NCI-H345 treated with DMSO at 0.1 percent for 48 hours (cell line): ENCODE measurements around the gene MSANTD7.
"Not testable (repeated sequence)": the region's sequence is repeated elsewhere in the genome, so short reads cannot be mapped to it uniquely, and the experiment has no call there.

Experiments used
- DNase-seq: peaks from one replicate; lab custom pipeline; 2025; ENCODE audit not compliant: unreplicated experiment; lab: John Stamatoyannopoulos, UW

MSANTD7 gene

DNA sequence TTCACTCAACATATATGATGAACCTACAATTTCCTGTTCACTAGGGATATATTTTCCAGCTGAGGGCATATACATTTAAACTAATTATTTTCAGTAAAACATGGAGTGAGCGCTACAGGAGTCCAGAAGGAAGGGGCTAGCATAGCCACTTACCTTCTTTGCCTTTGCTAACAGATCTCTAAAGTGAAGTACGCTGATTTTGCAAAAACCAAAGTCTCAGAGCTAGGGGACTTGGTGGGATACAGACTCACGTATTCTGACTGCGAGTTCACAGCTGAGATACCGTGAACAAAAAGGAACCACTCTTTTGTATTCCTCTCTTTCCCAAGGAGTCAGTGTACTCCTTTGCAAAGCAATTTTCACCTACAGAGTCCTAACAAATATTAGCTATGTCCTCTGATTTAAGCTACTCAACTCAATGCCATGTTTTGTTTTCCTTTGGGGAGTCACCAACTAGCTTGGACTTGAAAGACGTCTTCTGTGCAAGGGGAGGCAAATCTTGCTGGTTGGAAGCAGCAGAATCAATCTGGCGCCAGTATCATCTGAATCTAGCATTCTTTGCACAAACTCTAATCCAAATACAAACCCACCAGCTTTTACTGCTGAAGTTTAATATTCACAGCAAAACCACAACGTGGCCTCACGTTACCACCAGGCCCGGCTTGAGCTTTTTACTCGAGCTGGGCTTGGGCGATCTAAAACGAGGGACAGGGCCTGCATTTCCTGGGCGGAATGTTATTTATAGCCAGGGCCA lies 926 bp upstream of the MSANTD7 start:
- no peak for DNase-seq

DNA sequence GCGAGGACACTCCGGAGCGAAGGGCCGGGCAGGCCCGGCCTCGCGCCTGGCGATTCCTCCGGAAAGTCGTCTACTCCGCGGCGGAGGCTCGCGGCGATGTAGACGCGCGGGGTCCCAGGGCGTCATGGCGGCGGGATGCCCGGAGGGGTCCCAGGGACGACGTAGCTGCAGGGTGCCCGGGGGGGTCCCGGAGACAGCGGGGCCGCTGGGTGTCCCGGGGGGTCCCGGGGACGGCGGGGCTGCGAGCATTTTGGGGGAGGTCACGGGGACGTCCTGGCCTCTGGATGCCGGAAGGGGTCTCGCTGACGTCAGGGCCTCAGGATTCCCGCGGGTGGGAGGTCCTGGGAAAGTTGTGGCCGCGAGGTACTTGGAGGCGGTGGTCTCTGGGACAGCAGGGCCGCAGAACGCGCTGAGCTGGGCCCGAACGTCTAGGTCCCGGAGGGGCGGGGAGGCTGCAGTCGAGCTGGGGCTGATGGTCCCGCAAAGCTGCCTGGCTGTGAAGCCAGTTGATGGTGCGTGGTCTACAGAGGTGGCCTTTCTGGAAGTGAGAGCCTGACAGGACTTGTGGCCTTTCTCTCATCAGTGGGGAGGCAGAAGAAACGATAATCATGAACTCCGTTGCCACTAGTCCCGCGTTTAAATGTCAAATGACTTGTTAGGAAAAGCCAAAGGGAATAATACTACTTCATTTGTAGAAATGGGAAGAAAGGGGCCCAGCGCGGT lies 637 bp downstream of the MSANTD7 start:
- no peak for DNase-seq

DNA sequence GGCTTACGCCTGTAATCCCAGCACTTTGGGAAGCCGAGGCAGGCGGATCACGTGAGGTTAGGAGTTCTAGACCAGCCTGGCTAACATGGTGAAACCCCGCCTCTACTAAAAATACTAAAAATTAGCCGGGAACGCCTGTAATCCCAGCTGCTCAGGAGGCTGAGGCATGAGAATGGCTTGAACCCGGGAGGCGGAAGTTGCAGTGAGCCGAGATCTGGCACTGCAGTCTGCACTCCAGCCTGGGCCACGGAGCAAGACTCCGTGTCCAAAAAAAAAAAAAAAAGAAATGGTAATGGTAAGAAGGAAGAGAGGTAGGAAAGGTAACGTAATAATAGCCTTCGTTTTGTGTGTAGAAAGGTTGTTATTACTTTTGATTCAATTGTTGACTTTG lies 1.2 kb downstream of the MSANTD7 start:
- DNase-seq, result no peak

DNA sequence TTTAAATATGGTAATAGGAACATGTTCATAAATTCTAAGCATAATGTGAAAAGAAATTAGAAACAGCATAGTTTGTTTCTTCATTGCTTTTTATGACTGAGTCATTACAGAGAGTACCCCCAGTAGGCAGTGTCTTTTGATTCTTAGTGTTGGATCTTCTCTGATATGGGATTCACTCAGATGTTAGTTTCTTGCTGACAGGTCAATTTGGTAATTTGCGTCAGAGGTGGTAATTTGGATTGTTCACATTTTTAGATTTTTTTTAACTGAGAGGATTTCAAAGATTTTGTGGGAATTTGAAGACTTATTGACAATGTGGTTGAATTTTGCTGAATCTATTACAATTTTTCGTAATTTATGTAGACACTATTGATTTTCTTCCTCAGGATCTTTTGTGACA lies 2.1 kb downstream of the MSANTD7 start:
- no peak for DNase-seq

DNA sequence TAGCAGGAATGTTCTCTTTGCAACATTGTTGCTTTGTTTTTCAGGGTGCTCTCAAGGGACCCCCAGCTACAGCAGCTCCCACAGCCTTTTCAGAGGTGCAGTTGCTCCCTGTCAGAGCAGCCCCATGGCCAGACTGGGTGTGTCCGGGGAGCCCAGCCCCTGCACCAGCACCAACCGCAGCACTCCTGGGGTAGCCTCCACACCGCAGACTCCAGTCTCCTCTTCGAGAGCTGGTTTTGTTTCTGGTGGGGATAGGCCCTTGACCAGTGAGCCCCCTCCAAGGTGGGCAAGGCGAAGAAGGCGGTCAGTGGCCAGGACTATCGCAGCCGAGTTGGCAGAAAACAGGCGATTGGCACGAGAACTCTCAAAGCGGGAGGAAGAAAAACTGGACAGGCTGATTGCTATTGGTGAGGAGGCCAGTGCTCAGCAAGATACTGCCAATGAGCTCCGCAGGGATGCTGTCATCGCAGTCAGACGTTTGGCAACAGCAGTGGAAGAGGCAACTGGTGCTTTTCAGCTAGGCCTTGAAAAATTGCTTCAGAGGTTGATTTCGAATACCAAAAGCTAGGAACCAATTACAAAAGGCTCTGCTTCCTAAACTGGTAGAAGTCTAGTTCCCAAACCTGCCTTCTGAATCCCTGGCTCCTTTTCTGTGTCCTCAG lies 5.4 kb downstream of the MSANTD7 start:
- no peak for DNase-seq

DNA sequence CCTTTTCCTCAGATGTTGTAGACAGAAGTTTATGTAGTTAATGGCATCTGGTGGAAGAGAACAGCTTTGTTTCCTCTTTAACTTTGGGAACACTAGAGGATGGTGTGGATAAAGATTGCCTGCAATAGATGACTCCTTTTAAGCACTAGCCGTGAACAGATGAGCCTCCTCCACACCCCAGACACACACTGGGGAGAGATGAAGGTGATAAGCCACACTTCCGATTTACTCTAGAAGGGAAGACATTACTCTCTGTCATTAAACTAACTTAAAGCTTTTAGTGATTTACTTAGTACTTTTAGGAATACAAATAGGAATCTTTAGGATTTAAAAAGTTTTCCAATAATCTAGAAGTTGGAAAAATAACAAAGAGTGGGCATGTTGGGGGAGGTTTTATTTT lies 6.8 kb downstream of the MSANTD7 start:
- DNase-seq, result no peak

DNA sequence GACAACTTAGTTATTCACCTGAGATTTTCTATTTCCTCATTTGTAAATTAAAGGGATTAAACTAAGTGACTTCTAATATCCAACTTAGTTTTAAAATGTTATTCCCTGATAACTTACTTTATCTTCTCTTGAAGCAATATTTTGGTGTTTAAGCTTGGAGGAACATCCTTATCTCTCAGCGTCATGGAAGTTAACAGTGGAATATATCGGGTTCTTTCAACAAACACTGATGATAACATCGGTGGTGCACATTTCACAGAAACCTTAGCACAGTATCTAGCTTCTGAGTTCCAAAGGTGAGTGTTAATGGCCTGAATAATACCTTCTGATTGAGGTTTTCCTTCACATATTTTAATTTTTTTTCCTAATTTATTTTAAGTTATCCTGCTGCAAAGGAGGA lies 14.1 kb downstream of the MSANTD7 start:
- DNase-seq, result no peak

DNA sequence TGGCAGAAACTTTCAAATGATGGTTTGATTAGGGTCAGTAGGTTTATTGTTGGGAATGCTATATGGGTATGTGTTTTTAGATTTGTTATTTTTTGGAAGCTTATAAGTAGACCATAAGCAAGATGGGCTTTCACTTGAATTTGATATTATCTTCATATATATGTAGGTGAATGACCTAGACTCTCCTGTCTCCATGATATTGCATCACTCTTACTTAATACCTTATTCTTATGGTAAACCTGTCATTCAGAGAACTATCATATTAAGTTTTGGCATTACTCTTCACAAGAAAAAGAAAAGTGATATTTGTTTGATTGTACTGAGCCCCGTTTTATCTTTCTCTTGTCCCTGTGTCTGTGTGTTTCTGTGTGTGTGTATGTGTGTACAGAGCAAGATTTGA lies 17.3 kb downstream of the MSANTD7 start:
- DNase-seq, result no peak

DNA sequence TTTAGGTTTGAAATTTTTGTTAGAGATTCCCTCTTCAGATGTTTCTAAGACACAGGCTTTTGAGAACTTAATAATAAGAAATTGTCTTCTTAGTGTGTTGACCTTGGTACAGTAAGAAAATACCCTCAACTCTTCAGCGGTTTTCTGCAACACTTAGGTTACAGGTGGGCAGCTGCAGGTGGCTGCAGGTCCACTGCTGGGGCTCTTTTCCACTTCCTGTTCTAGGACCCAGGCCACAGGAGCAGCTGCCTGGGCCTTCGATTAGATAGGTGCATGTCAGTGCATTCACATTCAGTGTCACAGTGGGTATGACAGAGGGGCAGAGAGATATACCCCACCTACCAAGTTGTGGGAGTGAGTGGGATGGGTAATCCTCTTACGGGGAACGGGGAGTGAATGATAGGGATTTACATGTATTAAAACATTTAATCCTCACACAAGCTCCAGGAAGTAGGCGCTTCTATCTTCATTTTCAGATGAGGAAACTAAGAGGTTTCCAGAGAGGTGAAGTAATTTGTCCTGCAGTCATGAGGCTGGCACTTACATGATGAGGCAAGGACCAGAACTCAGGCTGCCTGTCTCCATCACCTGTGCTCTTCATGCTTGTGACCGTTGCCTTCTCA lies 20.3 kb downstream of the MSANTD7 start:
- no peak for DNase-seq

DNA sequence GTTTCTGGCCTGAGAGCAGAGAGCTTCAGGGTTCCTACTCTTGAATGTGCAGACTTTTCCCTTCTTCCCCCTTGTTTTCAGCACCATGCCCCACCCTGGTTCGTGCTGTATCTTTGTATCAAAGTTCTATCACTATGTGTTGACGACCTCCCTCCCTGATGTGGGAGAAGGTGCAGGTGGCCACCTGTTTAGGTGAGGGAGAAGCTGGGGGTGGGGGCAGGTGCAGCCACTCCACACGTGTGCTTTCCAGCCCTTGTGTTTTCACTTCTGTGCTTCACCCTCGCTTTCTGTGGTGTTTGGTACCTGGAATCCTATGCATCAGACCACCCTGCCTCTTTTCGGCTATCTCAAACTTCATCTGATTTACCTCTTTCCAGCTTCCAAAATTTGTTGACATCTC lies 20.9 kb downstream of the MSANTD7 start:
- DNase-seq, result no peak

DNA sequence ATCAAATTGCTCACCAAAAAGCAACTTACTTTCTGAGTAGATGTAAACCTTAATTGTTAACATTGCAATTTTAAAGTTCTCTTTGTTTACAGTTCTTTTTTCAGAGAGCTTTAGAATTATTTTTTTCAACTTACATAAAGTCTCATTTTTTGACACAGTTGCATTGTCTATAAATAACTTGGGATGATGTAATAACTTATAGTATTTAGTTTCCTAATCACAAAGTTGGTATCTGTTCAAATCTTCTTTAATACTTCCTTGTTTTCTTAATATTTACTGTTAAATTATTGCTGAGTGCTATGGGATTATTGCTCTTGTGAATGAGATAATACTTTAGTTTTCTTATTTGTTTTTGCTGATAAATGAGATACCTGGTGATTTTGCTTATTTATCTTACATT lies 21.7 kb downstream of the MSANTD7 start:
- no peak for DNase-seq

DNA sequence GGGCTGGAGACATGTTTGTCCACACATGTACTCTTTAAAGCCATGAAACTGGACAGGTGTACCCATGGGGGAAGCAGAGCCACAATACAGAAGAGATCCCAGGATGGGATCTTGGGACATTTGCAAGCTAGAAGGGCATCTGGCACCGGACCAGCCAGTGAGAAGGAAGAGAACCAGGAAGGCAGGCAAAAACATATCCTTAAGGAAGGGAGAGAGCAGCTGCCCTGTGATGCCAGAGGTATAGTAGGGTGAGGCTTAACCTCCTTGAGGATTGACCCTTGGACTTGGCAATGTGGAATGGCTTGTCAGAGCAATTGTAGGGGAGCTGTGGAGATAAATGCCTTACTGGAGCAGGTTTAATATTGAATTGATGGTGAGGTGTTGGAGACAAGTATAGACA lies 22.7 kb downstream of the MSANTD7 start:
- DNase-seq, result no peak

DNA sequence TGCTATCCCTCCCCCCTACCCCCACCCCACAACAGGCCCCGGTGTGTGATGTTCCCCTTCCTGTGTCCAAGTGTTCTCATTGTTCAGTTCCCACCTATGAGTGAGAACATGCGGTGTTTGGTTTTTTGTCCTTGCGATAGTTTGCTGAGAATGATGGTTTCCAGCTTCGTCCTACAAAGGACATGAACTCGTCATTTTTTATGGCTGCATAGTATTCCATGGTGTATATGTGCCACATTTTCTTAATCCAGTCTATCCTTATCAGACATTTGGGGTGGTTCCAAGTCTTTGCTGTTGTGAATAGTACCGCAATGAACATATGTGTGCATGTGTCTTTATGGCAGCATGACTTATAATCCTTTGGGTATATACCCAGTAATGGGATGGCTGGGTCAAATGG lies 26.4 kb downstream of the MSANTD7 start:
- not testable (repeated sequence) for DNase-seq

DNA sequence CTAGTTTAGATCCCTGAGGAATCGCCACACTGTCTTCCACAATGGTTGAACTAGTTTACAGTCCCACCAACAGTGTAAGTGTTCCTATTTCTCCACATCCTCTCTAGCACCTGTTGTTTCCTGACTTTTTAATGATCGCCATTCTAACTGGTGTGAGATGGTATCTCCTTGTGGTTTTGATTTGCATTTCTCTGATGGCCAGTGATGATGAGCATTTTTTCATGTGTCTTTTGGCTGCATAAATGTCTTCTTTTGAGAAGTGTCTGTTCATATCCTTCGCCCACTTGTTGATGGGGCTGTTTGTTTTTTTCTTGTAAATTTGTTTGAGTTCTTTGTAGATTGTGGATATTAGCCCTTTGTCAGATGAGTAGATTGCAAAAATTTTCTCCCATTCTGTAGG lies 26.8 kb downstream of the MSANTD7 start:
- DNase-seq, result not testable (repeated sequence)

DNA sequence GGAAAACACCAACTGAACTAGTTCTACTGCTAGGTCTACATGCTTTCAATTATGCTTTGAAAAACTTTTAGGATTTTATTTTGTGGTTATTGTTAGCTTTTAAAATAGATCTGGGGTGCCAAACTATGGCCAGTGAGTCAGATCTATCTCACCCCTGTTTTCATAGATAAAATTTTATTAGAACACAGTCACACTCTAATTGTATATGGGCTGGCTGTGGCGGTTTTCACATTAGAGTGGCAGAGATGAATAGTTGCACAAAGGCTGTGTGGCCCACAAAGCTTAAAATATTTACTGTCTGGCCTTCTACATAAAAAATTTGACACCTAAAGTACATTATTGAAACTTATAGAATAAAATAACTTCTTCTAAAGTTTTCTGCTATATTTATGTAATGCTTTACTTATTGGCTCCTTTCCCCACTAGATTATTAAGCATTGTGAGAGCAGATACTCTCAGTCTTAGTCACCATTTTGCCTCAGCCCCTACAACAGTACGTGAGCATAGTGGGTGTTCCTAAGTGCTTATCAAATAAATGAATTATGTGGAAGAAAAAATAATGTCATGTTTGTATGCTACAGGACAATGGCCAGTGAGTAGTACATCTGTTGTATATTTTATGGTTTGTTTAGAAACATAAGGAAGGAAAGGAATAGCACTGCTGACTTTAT lies 35.1 kb downstream of the MSANTD7 start:
- no peak for DNase-seq

DNA sequence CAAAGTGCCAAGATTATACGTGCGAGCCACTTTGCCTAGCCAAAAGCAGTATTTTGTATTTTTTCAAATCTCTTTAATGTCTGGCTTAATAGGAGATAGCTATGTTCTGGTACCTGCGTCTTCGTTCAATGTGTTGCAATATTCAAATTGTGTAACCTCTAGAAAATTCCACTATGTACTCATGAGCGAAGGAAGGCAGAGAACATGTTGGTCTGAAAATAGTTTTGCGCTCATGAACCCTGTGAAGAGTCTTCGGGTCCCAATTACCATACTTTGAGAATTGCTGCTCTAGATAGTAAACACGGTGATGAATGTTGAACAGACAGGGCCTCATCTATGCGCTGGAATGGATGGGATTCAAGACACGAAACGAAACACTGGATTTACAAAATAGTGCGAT lies 37.8 kb downstream of the MSANTD7 start:
- DNase-seq, result no peak

DNA sequence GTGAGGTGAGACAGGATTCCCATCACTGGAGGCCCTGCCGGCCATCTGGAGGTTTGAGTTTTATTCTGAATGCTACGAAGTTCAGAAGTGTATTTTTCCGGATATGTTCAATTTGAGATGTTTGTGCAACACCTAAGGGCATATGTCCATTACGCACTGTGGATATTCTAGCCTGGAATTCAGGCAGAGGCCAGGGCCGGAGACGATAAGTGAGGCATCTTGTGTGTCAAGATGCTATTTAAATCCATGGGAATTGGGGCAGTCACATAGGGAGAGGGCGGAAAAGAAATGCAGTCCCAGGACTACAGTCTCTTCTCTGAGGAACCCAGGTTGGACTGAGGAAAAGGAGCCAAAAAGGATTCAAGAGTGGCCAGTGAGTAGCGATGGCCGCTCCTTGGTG lies 38.7 kb downstream of the MSANTD7 start:
- DNase-seq, result no peak

DNA sequence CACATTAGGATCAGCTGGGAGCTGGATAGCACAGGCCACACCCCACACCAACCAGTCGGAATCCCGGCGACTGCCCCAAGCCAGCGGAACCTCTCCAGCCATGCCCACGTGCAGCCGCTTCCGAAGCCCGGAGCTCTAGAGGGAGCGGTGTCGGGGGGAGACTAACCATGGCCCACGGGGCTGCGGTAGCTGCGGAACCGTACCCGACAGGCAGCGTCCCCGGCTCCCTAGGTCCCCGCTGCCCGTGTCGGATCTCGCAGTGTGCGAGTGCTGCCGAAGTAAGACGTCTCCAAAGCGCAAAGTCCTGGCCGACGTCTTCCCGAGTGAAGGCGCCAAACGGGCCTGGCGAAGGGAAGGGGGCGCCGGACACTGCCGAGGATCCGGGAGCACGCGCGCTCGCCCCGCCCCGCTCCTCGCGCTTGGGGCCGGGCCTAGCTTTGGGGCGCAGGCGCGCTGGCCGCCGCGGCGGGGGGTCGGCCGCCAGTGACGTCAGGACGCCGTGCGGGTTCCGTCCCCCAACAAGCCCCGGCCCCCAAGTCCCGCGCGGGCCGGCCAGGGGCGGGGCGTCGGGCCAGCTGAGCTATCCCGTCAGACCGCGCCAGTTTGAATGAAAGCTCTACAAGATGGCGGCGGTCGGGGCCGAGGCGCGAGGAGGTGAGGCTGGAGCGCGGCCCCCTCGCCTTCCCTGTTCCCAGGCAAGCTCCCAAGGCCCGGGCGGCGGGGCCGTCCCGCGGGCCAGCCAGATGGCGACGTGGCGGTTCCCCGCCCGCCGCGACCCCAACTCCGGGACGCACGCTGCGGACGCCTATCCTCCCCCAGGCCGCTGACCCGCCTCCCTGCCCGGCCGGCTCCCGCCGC lies 40.4 kb downstream of the MSANTD7 start, which contains the start of gene SUV39H2:
Gene SUV39H2 (plus strand): TSS at position 601 of the 858 bp plus-strand sequence. CDS start 23 bp downstream, at position 624.
- peak; percentile 62 for DNase-seq

DNA sequence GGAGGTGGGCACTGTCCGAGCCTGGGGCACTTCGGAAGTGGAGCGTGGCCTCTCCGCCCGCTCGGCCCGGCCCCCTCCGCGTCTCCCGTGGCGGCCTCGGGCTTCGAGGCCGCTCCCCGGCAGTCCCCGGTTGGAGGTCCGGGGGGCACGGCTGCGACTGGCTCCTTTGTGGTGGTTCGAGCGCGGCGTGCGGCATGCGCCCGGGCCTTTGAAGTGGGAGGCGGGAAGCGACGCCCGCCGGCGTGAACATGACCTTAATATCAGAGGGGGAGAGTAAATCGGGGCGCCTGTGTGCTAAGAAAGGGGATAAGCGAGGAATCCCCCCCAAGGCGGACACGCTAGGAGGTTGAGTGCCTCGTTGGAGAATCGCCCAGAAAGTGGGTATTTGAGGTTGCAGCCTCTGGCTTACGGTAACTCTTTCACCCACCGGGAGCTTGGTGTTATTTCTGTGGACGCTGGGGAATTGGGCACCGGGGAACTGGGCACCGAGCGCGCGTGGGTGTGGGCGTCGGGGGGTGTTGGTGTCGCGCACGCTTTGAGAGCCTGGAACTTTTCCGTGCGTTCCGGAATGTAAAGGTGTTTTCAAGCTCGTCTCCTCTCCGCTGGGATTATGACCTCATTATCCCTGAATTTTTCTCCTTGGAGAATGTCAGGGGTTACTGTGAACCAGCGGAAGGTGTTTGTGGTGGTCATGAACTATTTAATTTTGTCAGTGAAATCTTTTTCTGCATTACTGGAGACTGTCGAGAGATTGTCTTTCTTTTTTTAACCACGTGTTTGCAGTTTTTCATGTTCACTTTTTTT lies 41.2 kb downstream of the MSANTD7 start:
- no peak for DNase-seq

DNA sequence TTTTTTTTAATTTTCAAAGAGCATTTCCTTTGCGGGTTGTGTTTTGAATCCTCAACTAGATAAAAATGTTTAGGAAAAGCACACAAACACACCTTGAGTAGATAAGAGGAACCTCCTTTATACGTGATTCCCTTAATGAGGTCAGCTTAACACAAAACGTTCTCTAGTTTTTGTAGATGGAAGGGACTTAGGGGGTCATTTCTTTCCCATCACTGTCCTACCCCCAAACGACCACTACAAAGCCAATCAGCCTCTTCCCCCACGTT lies 41.8 kb downstream of the MSANTD7 start:
- no peak for DNase-seq
